ENCODE measurements around the gene UBASH3A.

The UBASH3A gene

GRCh38 chr21:42411197-42411869 lies 7.6 kb downstream of the UBASH3A start:
- no peak for DNase-seq (ENCODE audit: low spot score)

- DNase-seq (ENCODE audit: low spot score) = no peak
Observed at GRCh38 chr21:42411891-42412635, 8.4 kb downstream of the UBASH3A start.

GRCh38 chr21:42412636-42412933 lies 8.9 kb downstream of the UBASH3A start:
- no peak for DNase-seq (ENCODE audit: low spot score)

- no peak for DNase-seq (ENCODE audit: low spot score)
Observed at GRCh38 chr21:42413093-42413492, 9.4 kb downstream of the UBASH3A start.

GRCh38 chr21:42413500-42413899 lies 9.8 kb downstream of the UBASH3A start:
- DNase-seq (ENCODE audit: low spot score) = no peak

GRCh38 chr21:42414066-42414465 lies 10.4 kb downstream of the UBASH3A start:
- DNase-seq (ENCODE audit: low spot score) = no peak

- DNase-seq (ENCODE audit: low spot score) = no peak
Observed at GRCh38 chr21:42414553-42414927, 10.8 kb downstream of the UBASH3A start.

- DNase-seq (ENCODE audit: low spot score) = no peak
Observed at GRCh38 chr21:42414928-42415769, 11.4 kb downstream of the UBASH3A start.

GRCh38 chr21:42417533-42417932 lies 13.8 kb downstream of the UBASH3A start:
- DNase-seq (ENCODE audit: low spot score) = no peak

GRCh38 chr21:42418886-42419285 lies 15.2 kb downstream of the UBASH3A start:
- no peak for DNase-seq (ENCODE audit: low spot score)

GRCh38 chr21:42419845-42420244 lies 16.1 kb downstream of the UBASH3A start:
- DNase-seq (ENCODE audit: low spot score) = no peak

- no peak for DNase-seq (ENCODE audit: low spot score)
Observed at GRCh38 chr21:42421018-42421793, 17.5 kb downstream of the UBASH3A start.

GRCh38 chr21:42423197-42423675 lies 19.5 kb downstream of the UBASH3A start:
- DNase-seq (ENCODE audit: low spot score) = no peak

- no peak for DNase-seq (ENCODE audit: low spot score)
Observed at GRCh38 chr21:42423685-42424084, 20.0 kb downstream of the UBASH3A start.

- no peak for DNase-seq (ENCODE audit: low spot score)
Observed at GRCh38 chr21:42424914-42425541, 21.3 kb downstream of the UBASH3A start.

GRCh38 chr21:42425591-42425990 lies 21.9 kb downstream of the UBASH3A start:
- DNase-seq (ENCODE audit: low spot score) = no peak

- no peak for DNase-seq (ENCODE audit: low spot score)
Observed at GRCh38 chr21:42426424-42426823, 22.7 kb downstream of the UBASH3A start.

GRCh38 chr21:42426876-42427480 lies 23.3 kb downstream of the UBASH3A start:
- DNase-seq (ENCODE audit: low spot score) = no peak

GRCh38 chr21:42427809-42428419 lies 24.2 kb downstream of the UBASH3A start:
- DNase-seq (ENCODE audit: low spot score) = no peak

GRCh38 chr21:42429021-42429420 lies 25.3 kb downstream of the UBASH3A start:
- no peak for DNase-seq (ENCODE audit: low spot score)

- no peak for DNase-seq (ENCODE audit: low spot score)
Observed at GRCh38 chr21:42429856-42430255, 26.2 kb downstream of the UBASH3A start.

Measured in AG08396 (cell line).